ENCODE data around the gene MDP1. TPM values are rescaled to one million over a fixed set of nuclear protein-coding genes. Genes with fewer than 3 reads are reported as not detected.

The MDP1 gene
- total RNA-seq, 1 donor from 2014 or later: 22.6 TPM

DNA sequence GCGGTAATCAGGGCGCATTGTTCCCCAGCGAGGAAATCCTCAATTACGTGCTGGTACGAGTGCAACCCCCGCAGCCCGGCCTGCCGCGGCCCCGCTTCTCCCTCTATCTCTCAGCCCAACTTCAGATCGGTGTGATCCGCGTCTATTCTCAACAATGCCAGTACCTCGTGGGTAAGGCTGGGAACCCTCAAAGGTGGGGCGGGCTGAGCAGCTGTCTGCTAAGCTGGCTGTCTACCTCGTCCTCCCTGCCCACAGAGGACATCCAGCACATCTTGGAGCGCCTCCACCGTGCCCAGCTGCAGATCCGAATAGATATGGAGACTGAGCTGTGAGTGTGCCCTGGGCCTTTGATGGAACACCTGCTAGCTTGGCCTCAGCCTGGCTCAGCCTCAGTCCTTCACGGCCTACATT is 43.0 kb downstream of the MDP1 start:
- DNase-seq (ENCODE audit: extremely low spot score, unreplicated experiment): no peak
- peak overlapping the region; percentile 92 for H3K4me3 Mint-ChIP-seq
- H3K27me3 Mint-ChIP-seq: no peaks in the 10 kb centered on the region
- peaks cover 16% of the 10 kb centered on the region for H3K36me3 Mint-ChIP-seq
- TF ChIP-seq, protein P1, sequence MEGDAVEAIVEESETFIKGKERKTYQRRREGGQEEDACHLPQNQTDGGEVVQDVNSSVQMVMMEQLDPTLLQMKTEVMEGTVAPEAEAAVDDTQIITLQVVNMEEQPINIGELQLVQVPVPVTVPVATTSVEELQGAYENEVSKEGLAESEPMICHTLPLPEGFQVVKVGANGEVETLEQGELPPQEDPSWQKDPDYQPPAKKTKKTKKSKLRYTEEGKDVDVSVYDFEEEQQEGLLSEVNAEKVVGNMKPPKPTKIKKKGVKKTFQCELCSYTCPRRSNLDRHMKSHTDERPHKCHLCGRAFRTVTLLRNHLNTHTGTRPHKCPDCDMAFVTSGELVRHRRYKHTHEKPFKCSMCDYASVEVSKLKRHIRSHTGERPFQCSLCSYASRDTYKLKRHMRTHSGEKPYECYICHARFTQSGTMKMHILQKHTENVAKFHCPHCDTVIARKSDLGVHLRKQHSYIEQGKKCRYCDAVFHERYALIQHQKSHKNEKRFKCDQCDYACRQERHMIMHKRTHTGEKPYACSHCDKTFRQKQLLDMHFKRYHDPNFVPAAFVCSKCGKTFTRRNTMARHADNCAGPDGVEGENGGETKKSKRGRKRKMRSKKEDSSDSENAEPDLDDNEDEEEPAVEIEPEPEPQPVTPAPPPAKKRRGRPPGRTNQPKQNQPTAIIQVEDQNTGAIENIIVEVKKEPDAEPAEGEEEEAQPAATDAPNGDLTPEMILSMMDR (conservative IDR thresholded peaks at IDR 0.05): no peak
- no peaks in the 10 kb centered on the region for H3K9me3 Mint-ChIP-seq
- H3K4me1 Mint-ChIP-seq (ENCODE audit: unreplicated experiment): peaks cover 25% of the 10 kb centered on the region
- H3K27ac Mint-ChIP-seq: peak overlapping the region; percentile 54

DNA sequence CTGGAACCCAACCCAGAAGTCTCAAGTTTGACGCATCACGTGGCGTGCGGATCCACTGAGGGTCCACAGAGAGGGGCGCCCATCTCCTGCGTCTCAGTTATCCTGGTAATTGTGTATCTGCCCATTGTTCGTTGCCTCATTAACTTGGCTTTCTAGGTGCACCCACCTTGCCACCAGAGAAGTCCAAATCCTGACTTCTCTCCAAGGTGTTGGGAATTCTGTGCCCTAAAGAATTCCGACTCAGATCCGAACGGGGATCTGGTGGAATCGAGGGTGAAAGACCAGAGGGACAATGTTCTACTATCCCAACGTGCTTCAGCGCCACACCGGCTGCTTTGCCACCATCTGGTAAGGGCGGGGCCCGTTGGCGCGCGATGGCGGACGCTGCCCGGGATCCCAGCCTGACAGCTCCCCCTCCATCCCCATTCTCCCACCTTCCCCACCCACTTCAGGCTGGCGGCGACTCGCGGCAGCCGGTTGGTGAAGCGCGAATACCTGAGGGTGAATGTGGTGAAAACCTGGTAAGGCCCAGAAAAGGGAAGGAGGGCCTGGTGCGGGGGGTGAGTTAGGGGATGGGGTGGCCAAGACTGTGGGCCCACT is 43.5 kb downstream of the MDP1 start:
- TF ChIP-seq, protein P1 (conservative IDR thresholded peaks at IDR 0.05): no peak
- H3K9me3 Mint-ChIP-seq: no peaks in the 10 kb centered on the region
- H3K27me3 Mint-ChIP-seq: no peaks in the 10 kb centered on the region
- peak overlapping the region; percentile 90 for H3K27ac Mint-ChIP-seq
- H3K4me1 Mint-ChIP-seq (ENCODE audit: unreplicated experiment): peaks cover 25% of the 10 kb centered on the region
- H3K4me3 Mint-ChIP-seq: peak overlapping the region; percentile 92
- H3K36me3 Mint-ChIP-seq: peaks cover 20% of the 10 kb centered on the region
- no peak for DNase-seq (ENCODE audit: extremely low spot score, unreplicated experiment)

DNA sequence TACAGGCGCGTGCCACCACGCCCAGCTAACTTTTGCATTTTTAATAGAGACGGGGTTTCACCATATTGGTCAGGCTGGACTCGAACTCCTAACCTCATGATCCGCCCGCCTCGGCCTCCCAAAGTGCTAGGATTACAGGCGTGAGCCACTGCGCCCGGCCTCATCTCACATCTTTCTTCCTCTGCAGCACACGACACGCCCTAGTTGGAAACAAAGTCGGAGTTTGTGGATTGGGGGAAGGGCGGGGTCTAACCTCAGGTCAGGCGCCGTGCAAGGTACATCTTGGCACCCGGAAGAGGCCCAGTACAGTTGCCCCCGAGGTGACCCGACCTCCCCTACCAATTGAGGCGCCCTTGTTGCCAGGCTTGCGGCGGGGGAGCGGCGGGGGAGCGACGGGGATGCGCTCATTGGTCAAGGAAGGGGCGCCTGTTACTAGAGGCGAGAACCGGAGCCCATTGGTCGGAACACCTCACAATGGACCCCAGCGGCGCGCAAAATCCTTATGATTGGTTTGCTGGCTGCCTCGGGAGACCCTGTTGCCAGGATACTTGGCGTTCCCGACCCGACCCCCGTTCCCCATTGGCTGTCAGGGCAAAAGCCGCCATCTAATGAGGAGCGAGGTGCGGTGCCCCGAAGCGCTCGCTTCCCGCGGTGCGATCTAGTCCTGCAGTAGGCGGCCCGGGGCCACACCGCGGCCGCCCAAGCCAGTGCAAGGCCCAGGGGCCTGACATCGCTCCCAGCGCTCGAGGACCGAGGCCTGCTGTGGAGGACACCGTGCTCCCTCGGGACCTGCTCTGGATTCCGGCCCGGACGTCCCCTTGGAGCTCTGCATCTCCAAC is 44.2 kb downstream of the MDP1 start, which contains the start of gene REC8:
REC8 (plus strand) TSS at position 659 of the 839 bp plus-strand sequence. CDS start 473 bp downstream, outside the sequence.
- peak; percentile 97 for DNase-seq (ENCODE audit: extremely low spot score, unreplicated experiment)
- peak within 1 kb of the TSS; percentile 90 for H3K27ac Mint-ChIP-seq
- H3K4me3 Mint-ChIP-seq: peak within 1 kb of the TSS; percentile 92
- peaks cover 21% of the 10 kb centered on the region for H3K36me3 Mint-ChIP-seq
- TF ChIP-seq, protein P1 (conservative IDR thresholded peaks at IDR 0.05): no peak
- no peaks in the 10 kb centered on the region for H3K9me3 Mint-ChIP-seq
- peaks cover 25% of the 10 kb centered on the region for H3K4me1 Mint-ChIP-seq (ENCODE audit: unreplicated experiment)
- H3K27me3 Mint-ChIP-seq: no peaks in the 10 kb centered on the region

DNA sequence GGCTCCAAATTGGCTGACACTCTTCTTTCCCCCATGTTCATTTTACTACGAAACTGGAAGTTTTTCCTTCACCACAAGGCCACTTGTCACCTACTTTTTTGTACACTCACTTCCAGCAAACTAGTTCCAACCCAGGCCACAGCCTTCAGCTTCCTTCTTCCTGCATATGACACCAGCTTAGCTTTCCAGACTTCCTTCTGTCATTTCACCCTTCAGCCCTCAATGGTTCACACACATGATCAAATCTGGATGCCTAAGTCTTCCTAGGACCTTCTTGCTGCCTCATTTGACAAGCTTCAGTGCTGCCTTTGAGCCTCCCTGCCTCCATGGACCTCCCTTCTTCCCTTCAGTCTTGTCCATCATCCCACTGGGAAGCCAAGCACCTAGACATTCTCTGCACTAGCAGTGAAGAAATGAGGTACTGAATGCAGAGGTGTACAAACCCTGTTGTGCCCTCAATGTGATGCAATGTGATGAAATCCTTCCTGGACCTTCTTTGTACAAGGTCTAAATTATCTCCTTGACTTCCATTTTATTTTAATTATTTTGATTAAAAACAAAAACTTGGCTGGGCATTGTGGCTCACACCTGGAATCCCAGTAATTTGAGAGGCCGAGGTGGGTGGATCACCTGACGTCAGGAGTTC is 48.3 kb downstream of the MDP1 start:
- no peaks in the 10 kb centered on the region for H3K27me3 Mint-ChIP-seq

DNA sequence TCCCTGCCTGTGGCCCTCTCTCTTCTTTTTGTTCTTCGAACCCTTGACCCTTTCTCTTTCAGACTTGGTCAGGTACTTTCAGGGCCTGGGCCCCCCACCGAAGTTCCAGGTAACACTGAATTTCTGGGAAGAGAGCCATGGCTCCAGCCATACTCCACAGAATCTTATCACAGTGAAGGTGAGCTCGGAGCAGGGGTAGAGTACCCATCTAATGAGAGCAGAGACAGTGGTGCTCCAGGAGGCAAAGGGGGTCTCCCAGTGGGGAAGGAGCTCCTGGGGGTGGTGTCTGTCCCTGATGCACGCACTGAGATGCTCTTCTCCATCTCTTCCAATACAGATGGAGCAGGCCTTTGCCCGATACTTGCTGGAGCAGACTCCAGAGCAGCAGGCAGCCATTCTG is 50.1 kb downstream of the MDP1 start:
- Mint-ChIP-seq H3K4me1 (ENCODE audit: unreplicated experiment) (peaks cover 26% of the 10 kb centered on the region), H3K4me3 (no peak overlapping the region), H3K27ac (peak overlapping the region; percentile 43), H3K36me3 (peaks cover 28% of the 10 kb centered on the region), H3K27me3 (no peaks in the 10 kb centered on the region), H3K9me3 (no peaks in the 10 kb centered on the region)
- TF ChIP-seq, protein P1 (conservative IDR thresholded peaks at IDR 0.05): no peak
- DNase-seq (ENCODE audit: extremely low spot score, unreplicated experiment): no peak

More for the DNA sequence above, 48.3 kb downstream of the MDP1 start:
- Mint-ChIP-seq H3K4me3 (no peak overlapping the region), H3K4me1 (ENCODE audit: unreplicated experiment) (peaks cover 16% of the 10 kb centered on the region), H3K36me3 (peaks cover 22% of the 10 kb centered on the region), H3K9me3 (no peaks in the 10 kb centered on the region), H3K27ac (no peak overlapping the region)
- DNase-seq (ENCODE audit: extremely low spot score, unreplicated experiment): no peak
- TF ChIP-seq, protein P1 (conservative IDR thresholded peaks at IDR 0.05): no peak

All from type B pancreatic cell (in vitro differentiated cells).